HCT116 (cell line): ENCODE results near the gene ANKRD36B.
"Not testable (repeated sequence)": the region's sequence is repeated elsewhere in the genome, so short reads cannot be mapped to it uniquely, and the experiment has no call there.

Experiments used
- CEBPB ChIP-seq: IDR thresholded peaks from 2 replicates; pipeline ENCODE4 v1.6.1; 2012; ENCODE audit warnings: low read depth
- EZH2 ChIP-seq: fragments of 200-600 bp; sonication (generic); IDR thresholded peaks from 2 replicates; pipeline ENCODE4 v1.6.1; 2017; ENCODE audit warnings: antibody characterized with exemption, mixed run types
- JUND ChIP-seq: IDR thresholded peaks from 2 replicates; pipeline ENCODE4 v1.6.1; 2012
- POLR2A ChIP-seq: IDR thresholded peaks from 2 replicates; pipeline ENCODE4 v1.7.0; 2011; ENCODE audit warnings: borderline replicate concordance; ENCODE audit not compliant: insufficient read depth, insufficient read length; ENCODE audit errors: extremely low read depth
- POLR2AphosphoS5 ChIP-seq: IDR thresholded peaks from 2 replicates; pipeline ENCODE4 v1.6.1; 2011; ENCODE audit warnings: mild to moderate bottlenecking, low read depth, low read length, moderate library complexity
- TF ChIP-seq, protein P1 (sequence below), 3 experiments: fragments of 200-600 bp in 1 of 3; sonication (generic) in 1 of 3; IDR thresholded peaks in 2 of 3; conservative IDR thresholded peaks in 1 of 3; 2 replicates each; pipeline ENCODE4 v1.5.1; 2012 to 2017; ENCODE audit warnings: low read depth in 2 of 3, low read length in 2 of 3, antibody characterized with exemption in 1 of 3, borderline replicate concordance in 1 of 3, control low read depth in 1 of 3, mild to moderate bottlenecking in 1 of 3, mixed read lengths in 1 of 3, mixed run types in 1 of 3, moderate library complexity in 1 of 3; ENCODE audit not compliant: insufficient read depth in 1 of 3

DNA sequence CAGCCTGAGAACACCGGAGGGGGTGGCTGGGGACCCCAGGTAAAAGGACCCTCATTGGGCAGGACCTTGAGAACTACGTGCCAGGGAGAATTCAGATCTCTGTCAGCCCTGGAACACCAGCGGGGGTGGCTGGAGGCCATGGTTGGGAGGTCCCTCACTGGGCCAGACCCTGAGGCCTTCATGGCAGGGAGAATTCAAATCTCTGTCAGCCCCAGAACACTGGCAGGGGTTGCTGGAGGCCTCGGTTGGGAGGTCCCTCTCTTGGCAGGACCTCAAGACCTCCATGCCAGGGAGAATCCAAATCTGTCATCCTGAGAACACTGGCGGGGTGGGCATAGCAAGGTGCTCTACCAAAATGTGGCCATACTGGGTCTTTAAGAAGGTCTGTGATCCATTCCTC is 99.5 kb downstream of the ANKRD36B start:
- TF ChIP-seq EZH2, CEBPB, JUND, POLR2AphosphoS5, POLR2A: not testable (repeated sequence)
- TF ChIP-seq, protein P1, sequence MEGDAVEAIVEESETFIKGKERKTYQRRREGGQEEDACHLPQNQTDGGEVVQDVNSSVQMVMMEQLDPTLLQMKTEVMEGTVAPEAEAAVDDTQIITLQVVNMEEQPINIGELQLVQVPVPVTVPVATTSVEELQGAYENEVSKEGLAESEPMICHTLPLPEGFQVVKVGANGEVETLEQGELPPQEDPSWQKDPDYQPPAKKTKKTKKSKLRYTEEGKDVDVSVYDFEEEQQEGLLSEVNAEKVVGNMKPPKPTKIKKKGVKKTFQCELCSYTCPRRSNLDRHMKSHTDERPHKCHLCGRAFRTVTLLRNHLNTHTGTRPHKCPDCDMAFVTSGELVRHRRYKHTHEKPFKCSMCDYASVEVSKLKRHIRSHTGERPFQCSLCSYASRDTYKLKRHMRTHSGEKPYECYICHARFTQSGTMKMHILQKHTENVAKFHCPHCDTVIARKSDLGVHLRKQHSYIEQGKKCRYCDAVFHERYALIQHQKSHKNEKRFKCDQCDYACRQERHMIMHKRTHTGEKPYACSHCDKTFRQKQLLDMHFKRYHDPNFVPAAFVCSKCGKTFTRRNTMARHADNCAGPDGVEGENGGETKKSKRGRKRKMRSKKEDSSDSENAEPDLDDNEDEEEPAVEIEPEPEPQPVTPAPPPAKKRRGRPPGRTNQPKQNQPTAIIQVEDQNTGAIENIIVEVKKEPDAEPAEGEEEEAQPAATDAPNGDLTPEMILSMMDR (IDR thresholded peaks at IDR 0.05 in 2 of 3, conservative IDR thresholded peaks at IDR 0.05 in 1 of 3; ENCODE audit: borderline replicate concordance in 1 of 3, insufficient read depth in 1 of 3, low read depth in 2 of 3, low read length in 2 of 3) = not testable (repeated sequence)
